Breast epithelium (tissue), 4 donors: ENCODE results near the gene WNK2. TPM values are rescaled to one million over a fixed set of nuclear protein-coding genes. Genes with fewer than 3 reads are reported as not detected.

Experiments
- DNase-seq, 2 donors: peaks; one replicate each; pipeline ENCODE4 v3.0.0-alpha.2; 2019; ENCODE audit warnings: low spot score in 2 of 2
- H3K27ac ChIP-seq, 2 donors: fragments of 200-600 bp; sonication (generic) in 1 of 2; one replicate each; pipeline ENCODE4 v1.5.1; 2016 to 2019; ENCODE audit warnings: mild to moderate bottlenecking in 1 of 2
- H3K27me3 ChIP-seq, 2 donors: fragments of 200-600 bp; sonication (generic) in 1 of 2; one replicate each; pipeline versions ENCODE4 v1.5.1 to v1.6.0; 2017 to 2019; ENCODE audit warnings: control low read depth in 1 of 2, mild to moderate bottlenecking in 1 of 2
- H3K36me3 ChIP-seq: fragments of 200-600 bp; one replicate; pipeline ENCODE4 v1.5.1; 2019
- H3K4me1 ChIP-seq, 2 donors: fragments of 200-600 bp; sonication (generic); one replicate each; pipeline ENCODE4 v1.5.1; 2016 to 2019; ENCODE audit warnings: control low read depth in 1 of 2
- H3K4me3 ChIP-seq, 3 donors: fragments of 200-600 bp; sonication (generic); 1 replicate in 2 of 3; 2 replicates in 1 of 3; pipeline ENCODE4 v1.5.1; 2016 to 2019; ENCODE audit warnings: mild to moderate bottlenecking in 3 of 3, moderate library complexity in 2 of 3
- H3K9me3 ChIP-seq, 2 donors: fragments of 200-600 bp; sonication (generic) in 1 of 2; one replicate each; pipeline ENCODE4 v1.5.1; 2016 to 2019; ENCODE audit warnings: control low read depth in 1 of 2
- POLR2A ChIP-seq: fragments of 450-650 bp; IDR thresholded peaks from one replicate; pipeline ENCODE4 v1.6.1; 2016; ENCODE audit warnings: antibody characterized with exemption, mild to moderate bottlenecking, moderate library complexity
- POLR2AphosphoS5 ChIP-seq, 3 donors: sonication (generic); formaldehyde crosslinking; IDR thresholded peaks; one replicate each; pipeline ENCODE4 v1.6.1; 2017; ENCODE audit warnings: antibody characterized with exemption in 3 of 3
- intact Hi-C: fragments of 100-400 bp; cut with DNase I; formaldehyde crosslinking; loops from one replicate; pipeline ENCODE4 v1.15.1; 2023; ENCODE audit warnings: low total_unique reads
- total RNA-seq, 3 donors: library from RNA; depleted of rRNA; stranded (reverse); fragments of >200 nt; gene quantifications; one replicate each; pipeline ENCODE4 v1.1.0, GENCODE V29; 2016
- TF ChIP-seq, protein P1 (sequence below), 3 donors: fragments of 450-650 bp; IDR thresholded peaks; one replicate each; pipeline ENCODE4 v1.5.1; 2016 to 2017; ENCODE audit warnings: antibody characterized with exemption in 3 of 3, mild to moderate bottlenecking in 3 of 3, moderate library complexity in 3 of 3

The WNK2 gene
- total RNA-seq, 3 donors from 2014 or later = 9.1 to 28.5 TPM; not detected in 1

DNA sequence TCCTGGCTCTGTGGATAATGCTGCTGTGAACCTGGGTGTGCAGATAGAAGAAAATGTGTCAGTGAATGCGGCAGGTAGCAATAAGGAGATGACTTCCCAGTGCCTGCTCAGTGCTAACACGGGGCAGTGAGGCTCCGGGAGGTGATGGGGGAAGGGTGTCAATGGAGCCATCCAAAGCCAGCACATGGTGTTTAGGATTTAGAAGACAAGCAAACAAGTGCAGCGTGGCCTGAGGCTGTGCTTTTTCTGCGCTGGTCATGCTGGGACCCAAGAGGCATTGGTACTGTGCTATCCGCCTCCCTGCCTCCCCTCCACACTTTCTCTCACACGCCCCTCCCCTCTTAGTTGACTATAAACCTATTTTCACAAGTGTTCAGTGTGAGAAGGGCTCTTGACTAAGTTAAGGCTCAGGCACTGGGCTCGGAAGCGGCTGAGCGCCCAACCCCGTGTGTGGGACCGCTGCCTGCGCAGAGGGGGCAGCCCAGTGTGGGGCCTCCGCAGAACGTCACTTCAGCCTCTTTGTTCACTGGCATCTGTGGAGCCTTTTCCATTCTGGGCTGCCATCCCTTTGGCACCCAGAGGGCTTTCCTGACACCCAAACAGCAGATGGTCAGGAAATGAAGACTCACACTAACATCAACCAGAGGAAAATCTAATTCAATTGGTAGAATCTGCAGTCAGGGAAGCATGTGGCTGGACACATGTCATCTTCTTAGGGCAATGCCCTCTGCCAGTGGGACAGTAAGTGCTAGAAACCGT is 28.0 kb upstream of the WNK2 start:
- Histone ChIP-seq H3K9me3 (no peaks in the 10 kb centered on the region), H3K4me3 (no peak overlapping the region), H3K27ac (no peak overlapping the region), H3K27me3 (no peaks in the 10 kb centered on the region), H3K36me3 (no peaks in the 10 kb centered on the region), H3K4me1 (no peaks in the 10 kb centered on the region)
- TF ChIP-seq POLR2A = no peak
- TF ChIP-seq, protein P1, sequence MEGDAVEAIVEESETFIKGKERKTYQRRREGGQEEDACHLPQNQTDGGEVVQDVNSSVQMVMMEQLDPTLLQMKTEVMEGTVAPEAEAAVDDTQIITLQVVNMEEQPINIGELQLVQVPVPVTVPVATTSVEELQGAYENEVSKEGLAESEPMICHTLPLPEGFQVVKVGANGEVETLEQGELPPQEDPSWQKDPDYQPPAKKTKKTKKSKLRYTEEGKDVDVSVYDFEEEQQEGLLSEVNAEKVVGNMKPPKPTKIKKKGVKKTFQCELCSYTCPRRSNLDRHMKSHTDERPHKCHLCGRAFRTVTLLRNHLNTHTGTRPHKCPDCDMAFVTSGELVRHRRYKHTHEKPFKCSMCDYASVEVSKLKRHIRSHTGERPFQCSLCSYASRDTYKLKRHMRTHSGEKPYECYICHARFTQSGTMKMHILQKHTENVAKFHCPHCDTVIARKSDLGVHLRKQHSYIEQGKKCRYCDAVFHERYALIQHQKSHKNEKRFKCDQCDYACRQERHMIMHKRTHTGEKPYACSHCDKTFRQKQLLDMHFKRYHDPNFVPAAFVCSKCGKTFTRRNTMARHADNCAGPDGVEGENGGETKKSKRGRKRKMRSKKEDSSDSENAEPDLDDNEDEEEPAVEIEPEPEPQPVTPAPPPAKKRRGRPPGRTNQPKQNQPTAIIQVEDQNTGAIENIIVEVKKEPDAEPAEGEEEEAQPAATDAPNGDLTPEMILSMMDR (IDR thresholded peaks at IDR 0.05) = no peak
- TF ChIP-seq POLR2AphosphoS5 (IDR thresholded peaks at IDR 0.05) = no peak
- intact Hi-C loops = no loop called here
- DNase-seq = no peak

DNA sequence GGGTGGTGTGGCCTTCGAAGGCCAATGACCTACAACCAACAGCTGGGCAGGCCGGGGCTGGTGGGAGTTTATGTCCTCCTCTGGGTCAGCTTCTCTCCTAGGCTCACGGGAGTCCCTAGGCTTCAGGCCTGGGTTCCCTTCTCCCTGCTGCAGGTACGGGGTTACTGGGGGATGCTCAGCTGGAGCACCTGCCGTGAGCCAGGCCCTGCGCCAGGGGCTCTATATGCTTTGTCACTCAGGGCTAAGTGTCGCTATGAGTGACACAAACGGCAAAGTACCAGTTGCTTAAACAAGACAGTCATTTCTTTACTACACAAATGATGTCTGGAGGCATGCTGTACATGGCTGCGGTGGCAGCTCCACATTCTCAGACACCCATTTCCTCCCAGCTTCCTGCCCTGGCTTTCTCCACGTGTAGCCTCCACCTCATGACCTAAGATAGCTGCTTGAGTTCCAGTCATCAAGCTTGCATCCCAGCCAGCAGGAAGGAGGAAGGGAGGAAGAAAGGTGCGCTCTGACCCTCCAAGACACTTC is 27.4 kb upstream of the WNK2 start:
- Histone ChIP-seq H3K27ac (no peak overlapping the region), H3K36me3 (no peaks in the 10 kb centered on the region), H3K9me3 (no peaks in the 10 kb centered on the region), H3K4me1 (no peaks in the 10 kb centered on the region), H3K27me3 (no peaks in the 10 kb centered on the region), H3K4me3 (no peak overlapping the region)
- TF ChIP-seq, protein P1 (IDR thresholded peaks at IDR 0.05) = no peak
- TF ChIP-seq POLR2A (no peak), POLR2AphosphoS5 (IDR thresholded peaks at IDR 0.05) (no peak)
- intact Hi-C loops = no loop called here
- no peak for DNase-seq

DNA sequence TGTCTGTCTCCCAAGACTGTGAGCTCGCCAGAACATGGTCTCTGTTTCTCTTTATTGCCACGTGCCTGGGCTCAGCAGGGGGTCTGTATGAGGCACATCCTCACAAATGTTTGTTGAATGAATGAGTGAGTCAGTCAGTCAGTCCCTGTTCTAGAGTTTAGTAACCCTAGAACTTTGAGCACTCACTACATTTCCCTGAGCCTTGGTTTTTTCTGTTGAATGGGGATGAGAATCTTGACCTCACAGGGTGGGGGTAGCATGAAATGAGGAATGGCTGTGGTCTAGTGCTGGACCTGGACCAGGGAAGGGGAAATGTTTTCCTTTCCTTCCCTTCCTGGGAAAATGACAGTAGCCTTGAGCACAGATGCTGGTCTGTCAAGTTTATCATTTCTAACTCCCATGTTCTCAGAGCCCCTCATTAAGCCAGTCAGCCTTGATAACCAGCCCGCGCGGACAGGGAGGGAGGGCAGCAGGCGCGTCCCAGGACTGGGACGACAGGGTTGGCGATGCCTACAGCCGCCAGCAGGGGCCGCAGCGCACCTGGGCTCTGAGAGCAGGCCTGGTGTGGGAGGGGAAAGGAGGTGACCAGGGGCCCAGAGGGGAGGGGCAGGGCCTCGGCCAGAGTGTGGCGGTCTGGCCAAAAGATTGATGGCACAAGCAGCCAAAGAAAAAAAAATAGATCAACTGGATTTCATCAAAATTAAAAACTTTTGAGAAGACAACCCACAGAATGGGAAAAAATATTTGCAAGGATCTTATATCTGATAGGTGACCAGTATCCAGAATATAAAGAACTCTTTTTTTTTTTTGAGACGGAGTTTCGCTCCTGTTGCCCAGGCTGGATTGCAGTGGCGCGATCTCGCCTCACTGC is 24.1 kb upstream of the WNK2 start:
- H3K36me3 ChIP-seq = no peaks in the 10 kb centered on the region
- no peak overlapping the region for H3K4me3 ChIP-seq
- no peak overlapping the region for H3K27ac ChIP-seq
- no peaks in the 10 kb centered on the region for H3K27me3 ChIP-seq
- intact Hi-C loops = loop anchor here (5.0 kb wide), 1 partner anchor 147 kb away; no protein-coding TSS in a partner anchor
- peak; percentile 69 to 81 for DNase-seq
- TF ChIP-seq, protein P1 (IDR thresholded peaks at IDR 0.05) = peak; percentile 75 to 98 (median 96)
- no peak for TF ChIP-seq POLR2A
- peak in 1 of 3 donors; percentile 30 for TF ChIP-seq POLR2AphosphoS5 (IDR thresholded peaks at IDR 0.05)
- H3K9me3 ChIP-seq = no peaks in the 10 kb centered on the region
- H3K4me1 ChIP-seq = no peaks in the 10 kb centered on the region

DNA sequence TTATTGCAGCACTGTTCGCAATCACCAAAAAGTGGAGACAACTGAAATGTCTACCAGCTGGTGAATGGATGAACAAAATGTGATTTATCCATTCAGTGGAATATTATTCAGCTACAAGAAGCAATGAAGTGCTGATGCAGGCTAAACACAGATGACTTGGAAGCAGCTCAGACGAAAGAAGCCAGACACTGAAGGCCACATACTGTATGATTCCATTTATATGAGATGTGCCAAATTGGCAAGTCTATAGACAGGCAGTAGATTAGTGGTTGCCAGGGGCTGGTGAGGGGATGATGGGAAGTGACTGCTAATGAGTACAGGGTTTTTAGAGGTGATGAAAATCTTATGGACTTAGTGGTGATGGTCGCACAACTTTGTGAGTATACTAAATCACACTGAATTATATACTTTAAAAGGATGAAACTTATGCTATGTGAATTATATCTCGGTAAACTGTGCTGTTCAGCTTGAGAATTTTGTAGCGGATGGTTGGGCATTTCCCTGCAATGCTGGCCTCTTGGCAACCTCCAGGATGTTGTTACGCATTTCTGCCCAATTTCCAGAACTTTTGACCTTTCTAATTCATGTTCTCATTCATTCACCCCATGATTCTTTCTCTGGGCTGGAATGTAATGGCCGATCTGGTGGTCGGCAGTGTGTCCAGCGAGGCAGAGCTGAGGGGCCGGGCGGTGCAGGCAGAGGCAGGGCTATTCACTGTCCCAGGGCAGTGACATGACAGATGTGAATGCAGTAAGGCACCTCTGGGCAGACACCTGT is 22.0 kb upstream of the WNK2 start:
- Histone ChIP-seq H3K27ac (no peak overlapping the region), H3K9me3 (no peaks in the 10 kb centered on the region)

More for the DNA sequence above, 22.0 kb upstream of the WNK2 start:
- H3K36me3 ChIP-seq = no peaks in the 10 kb centered on the region
- no peak for DNase-seq
- intact Hi-C loops = loop anchor here (5.0 kb wide), 1 partner anchor 145 kb away; no protein-coding TSS in a partner anchor
- TF ChIP-seq, protein P1 (IDR thresholded peaks at IDR 0.05) = no peak
- TF ChIP-seq POLR2A (no peak), POLR2AphosphoS5 (IDR thresholded peaks at IDR 0.05) (no peak)
- H3K27me3 ChIP-seq = no peaks in the 10 kb centered on the region
- H3K4me1 ChIP-seq = no peaks in the 10 kb centered on the region
- H3K4me3 ChIP-seq = no peak overlapping the region
